Cardiac ventricle fibroblast (primary cell): ENCODE data around the gene DEFB119. TPM values are rescaled to one million over a fixed set of nuclear protein-coding genes. Genes with fewer than 3 reads are reported as not detected.

ENCODE experiments used
- total RNA-seq: library from RNA; depleted of rRNA; stranded (reverse); fragments of >200 nt; gene quantifications from 2 replicates; pipeline ENCODE4 v1.2.3, GENCODE V29; 2015

Gene DEFB119, protein sequence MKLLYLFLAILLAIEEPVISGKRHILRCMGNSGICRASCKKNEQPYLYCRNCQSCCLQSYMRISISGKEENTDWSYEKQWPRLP
- not detected in 2 replicates for total RNA-seq

GRCh38 chr20:31390490-31390889, at the start of gene DEFB119:
Gene DEFB119, minus strand, starts transcription at chr20:31390590. Its CDS starts 107 bp downstream, at chr20:31390483.

DNA sequence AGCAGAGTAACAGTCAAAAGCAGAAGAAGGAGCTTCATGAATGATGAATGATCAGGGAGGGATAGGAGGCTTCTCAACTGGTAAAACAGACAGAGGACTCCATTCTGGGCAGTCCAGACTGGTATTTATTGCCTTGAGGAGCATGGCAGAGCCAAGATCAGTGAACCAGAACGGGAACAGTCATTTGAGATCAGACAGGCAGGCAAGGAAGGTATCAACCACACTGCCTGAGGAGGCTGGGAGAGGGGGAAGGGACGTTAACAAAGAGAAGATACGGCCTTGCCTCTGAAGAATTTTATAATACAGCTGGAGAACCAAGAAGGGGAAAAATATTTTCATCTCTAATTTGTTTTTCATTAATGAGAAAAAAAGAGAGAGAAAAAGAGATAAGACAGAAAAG, 15.7 kb upstream of the DEFB119 start, which contains the start of gene DEFB121:
Gene DEFB121 (minus strand): TSS at position 101 of the 400 bp plus-strand sequence. CDS start 63 bp downstream, at position 38.

DNA sequence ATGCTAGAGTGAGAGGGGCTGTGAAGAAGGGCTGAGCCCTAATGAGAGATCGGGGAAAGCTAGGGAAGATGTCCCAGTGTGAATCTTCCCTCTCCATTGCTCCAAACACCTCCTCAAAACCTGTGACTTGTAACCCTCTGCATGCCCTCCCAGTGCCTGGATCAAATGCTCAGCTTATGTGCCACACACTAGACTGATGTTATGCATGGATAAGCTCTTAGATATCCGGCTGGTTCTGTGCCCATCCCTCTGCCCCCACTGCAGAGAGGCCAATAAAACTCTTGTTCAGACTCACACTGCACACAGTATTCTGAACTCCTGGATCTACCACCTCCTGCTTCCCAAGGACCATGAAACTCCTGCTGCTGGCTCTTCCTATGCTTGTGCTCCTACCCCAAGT, 22.1 kb downstream of the DEFB119 start, which contains the start of gene DEFB118:
Gene DEFB118 (plus strand): TSS at position 301 of the 400 bp plus-strand sequence. CDS start 50 bp downstream, at position 351.

Other genes starting within 250 kb of the DEFB119 start
- not detected in 2 replicates for gene DEFB115, start 132.9 kb downstream of the DEFB119 start, total RNA-seq
- not detected in 2 replicates for gene DEFB116, start 82.0 kb downstream of the DEFB119 start, total RNA-seq
- gene DEFB118, start 22.0 kb downstream of the DEFB119 start, total RNA-seq = not detected in 2 replicates
- gene DEFB121, start 15.6 kb upstream of the DEFB119 start, total RNA-seq = not detected in 2 replicates
- gene DEFB123, start 50.0 kb upstream of the DEFB119 start, total RNA-seq = not detected in 2 replicates
- not detected in 2 replicates for gene DEFB124, start 84.5 kb upstream of the DEFB119 start, total RNA-seq
- gene REM1, start 84.7 kb upstream of the DEFB119 start, total RNA-seq = 0.44 and 1.2 TPM in 2 replicates
- 126 and 143 TPM in 2 replicates for gene HM13, start 123.9 kb upstream of the DEFB119 start, total RNA-seq
- 277 and 305 TPM in 2 replicates for gene ID1, start 214.7 kb upstream of the DEFB119 start, total RNA-seq
- not detected in 2 replicates for gene COX4I2, start 247.3 kb upstream of the DEFB119 start, total RNA-seq